GM18867 (cell line): ENCODE measurements around the gene OR5B2.
"Not testable (repeated sequence)": the region's sequence is repeated elsewhere in the genome, so short reads cannot be mapped to it uniquely, and the experiment has no call there.

ENCODE experiments used
- ATAC-seq: cut with Tn5 transposase; IDR thresholded peaks from one replicate; pipeline ENCODE4 v1.9.1; 2021; ENCODE audit warnings: mild to moderate bottlenecking, moderate library complexity; ENCODE audit not compliant: unreplicated experiment

OR5B2 gene

DNA sequence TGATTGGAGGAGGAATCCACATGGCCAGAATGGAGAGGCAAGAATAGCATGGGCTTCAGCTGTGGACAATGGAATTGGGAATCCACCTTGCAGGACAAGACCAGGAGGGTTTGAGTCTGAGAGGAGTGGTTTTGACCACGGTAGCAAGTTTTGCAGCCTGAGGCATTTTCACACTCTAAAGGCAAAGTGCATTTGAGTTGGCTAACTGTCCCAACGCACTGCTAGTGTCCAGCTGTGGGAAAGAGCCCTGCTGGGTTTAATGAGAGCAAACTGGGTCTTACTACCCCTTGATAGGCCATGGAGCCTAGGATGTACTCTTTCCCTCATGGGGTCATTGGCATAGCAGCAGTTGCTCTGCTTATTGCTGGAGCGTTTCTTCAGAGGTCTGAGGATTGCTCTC lies at the start of gene OR5B2:
Gene OR5B2, minus strand, starts transcription at position 101 of the 400 bp plus-strand sequence. CDS start 4,860 bp downstream, outside the sequence.
- ATAC-seq: no peak

DNA sequence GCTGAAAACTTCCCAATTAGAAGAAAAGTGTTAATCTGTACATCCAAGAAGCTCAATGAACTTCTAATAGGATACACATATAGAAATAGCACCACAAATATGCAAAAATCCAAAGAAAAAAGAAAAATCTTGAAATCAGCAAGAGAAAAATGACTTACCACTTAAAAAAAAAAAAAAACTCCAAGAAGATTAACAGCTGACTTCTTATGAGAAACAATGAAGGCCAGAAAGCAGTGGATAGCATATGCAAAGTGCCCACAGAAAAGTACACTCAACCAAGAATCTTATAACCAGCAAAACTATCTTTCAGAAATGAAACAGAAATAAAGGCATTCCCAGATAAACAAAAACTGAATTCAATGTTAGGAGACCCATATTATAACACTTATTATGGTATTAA lies 44.0 kb upstream of the OR5B2 start:
- no peak for ATAC-seq

DNA sequence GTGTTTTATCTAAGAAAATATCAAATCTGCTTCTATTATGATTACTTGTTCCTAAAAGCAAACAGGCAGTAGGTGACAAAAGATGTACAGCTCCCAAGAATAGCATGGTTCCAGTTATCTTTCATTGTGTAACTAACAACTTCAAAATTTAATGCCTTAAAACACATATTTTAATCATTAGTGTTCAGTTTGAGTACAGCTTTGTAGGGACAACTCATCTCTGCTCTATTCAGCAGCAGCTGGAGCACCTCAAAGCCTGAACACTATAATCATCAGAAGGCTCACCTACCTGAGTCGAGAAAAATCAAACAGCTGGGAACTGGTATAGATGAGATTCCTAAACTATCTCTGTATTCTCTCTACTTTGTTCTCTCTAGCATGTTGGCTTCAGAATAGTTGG lies 38.4 kb upstream of the OR5B2 start:
- no peak for ATAC-seq

DNA sequence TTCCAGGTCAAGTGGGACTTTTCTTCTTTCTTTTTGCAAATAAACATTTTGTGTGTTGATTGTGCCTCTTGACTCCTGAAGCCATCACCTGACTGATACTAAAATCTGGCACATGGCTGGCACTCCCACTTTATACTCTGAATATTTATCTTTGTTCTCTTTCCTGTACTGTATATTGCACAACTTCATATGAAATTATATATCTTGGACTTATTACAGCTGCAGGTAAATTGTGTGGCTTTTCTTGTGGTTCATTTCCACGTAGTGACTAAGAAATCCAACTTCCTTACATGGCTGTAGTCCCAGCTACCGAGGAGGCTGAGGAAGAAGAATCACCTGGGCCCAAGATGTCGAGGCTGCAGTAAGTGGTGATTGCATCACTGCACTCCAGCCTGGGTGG lies 37.8 kb upstream of the OR5B2 start:
- no peak for ATAC-seq

DNA sequence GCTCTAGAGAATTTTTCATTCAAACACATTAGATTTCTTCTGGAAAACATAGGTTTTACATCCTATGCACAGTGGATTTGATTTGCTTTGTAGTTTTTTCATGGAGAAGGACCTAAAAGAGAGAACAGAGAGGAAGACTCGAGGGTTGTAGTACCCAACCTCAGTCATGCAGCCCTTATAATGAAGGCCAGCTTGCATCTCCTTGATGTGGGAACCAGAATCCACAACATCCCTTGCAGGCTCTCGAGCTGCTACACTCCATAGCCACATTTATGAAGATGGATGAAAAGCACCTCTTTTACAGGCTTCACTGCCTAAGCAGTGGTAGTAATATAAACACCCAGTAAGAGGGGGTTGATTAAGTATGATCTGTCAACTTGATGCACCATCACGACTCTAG lies 23.7 kb upstream of the OR5B2 start:
- no peak for ATAC-seq

DNA sequence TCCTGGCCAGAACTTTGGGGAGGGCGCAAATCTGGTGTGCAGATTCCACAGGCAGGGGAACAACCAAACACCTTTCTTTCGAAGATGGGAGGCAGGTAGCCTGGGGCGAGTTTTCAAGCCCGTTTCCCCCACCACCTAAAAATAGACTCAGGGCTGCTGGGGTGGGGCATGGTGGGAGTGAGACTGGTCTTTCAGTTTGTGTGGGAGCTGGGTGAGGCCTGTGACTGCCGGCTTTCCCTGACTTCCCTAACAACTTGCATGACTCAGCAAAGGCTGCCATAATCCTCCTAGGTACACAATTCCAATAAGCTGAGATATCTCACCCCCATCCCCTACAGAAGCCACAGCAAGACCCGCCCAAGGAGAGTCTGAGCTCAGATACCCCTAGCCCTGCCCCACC lies 18.4 kb upstream of the OR5B2 start:
- no peak for ATAC-seq

DNA sequence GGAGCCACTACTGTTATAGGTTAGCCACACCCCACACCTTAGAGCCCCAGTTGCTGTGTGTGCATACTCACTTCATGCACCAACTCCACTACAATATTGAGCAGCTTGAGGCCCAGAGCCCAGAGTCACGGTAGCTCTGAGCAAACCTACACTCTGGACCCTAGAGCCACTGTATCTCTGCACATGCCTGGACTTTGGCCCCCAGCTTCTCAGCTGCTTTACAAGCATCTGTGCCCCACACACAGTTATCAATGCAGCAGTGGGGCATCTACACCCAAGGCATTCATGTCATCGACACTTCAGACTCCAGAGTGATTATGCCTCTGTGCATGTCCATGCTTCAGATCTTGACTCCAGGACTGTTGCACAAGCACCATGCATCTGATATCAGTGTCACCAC lies 16.4 kb upstream of the OR5B2 start:
- ATAC-seq: no peak

DNA sequence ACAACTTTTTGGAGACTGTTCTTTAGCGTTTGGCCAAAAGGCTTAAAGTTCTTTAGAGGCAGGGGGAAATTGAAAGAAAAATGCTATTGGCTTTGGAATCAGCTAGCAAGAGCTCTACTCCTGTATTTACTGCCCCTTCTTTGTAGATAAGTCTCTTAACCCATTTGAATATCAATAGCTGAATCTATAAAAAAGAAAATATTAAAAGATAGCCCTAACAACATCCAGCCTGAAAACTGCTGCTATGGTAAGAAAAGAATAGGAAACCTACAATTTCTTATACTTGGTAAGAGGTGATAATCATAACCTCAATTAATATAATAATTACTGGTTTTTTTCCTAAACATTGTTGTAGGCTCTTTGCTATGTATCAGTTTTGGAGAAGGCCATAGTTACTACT lies 14.2 kb upstream of the OR5B2 start, which contains the start of gene OR5B12:
Gene OR5B12, minus strand, starts transcription at position 101 of the 400 bp plus-strand sequence. CDS start 2,085 bp downstream, outside the sequence.
- no peak for ATAC-seq

DNA sequence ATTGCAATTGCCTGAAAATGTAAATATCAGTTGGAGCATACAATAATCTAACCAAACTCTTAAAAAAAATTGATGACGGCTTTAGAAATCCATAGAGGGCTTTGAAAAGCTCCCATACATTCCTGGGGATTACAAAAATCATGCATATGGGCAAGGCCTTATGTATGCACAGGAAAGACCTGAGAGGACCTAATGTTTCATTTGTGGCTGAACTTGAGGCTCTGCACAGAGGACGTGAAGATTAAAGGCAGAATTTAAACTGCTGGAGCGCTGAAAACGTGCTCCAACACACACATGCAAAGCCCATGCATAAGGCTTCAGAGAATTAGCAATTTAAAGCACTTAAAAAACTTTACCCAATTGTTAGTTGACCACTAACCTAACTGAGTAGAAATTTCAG lies 10.6 kb upstream of the OR5B2 start:
- ATAC-seq: no peak

DNA sequence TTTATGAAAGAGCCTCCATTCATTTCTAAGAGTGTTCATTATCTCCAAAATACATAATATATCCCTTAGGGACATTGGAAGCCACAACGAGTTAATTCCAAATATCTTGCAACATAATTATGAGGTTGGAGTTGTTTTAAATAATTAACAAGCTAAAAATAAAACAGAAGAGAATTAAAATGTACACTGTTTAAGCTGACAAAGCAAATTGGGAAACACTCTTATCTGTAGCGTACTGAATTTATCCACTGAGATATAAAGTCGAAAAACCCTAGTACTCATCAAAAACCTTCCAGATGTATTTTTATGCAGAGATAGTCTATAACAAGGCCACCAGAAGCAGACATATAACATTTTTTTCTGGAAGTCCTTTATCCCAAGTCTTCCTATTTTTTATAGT lies 6.3 kb upstream of the OR5B2 start:
- no peak for ATAC-seq

DNA sequence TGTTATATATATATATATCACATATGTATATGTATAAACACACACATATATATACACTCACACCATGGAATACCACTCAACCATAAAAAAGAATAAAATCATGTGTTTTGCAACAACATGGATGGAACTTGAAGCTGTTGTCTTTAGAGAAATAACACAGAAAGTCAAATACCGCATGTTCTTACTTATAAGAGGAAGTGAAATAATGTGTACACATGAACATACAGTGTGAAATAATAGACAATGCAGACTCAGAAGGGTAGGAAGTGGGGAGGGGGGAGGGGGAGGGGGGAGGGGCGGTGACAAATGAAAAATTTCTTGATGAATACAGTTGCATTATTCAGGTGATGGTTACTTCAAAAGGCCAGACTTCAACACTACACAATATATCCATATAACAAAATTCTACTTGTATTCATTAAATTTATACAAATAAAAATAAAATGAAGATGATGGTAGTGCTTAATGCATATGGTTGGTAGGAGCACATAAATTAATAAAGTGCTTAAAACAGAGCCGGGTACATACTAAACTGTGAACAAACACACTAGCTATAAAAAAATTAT lies 5.8 kb upstream of the OR5B2 start:
- peak; percentile 75 for ATAC-seq

DNA sequence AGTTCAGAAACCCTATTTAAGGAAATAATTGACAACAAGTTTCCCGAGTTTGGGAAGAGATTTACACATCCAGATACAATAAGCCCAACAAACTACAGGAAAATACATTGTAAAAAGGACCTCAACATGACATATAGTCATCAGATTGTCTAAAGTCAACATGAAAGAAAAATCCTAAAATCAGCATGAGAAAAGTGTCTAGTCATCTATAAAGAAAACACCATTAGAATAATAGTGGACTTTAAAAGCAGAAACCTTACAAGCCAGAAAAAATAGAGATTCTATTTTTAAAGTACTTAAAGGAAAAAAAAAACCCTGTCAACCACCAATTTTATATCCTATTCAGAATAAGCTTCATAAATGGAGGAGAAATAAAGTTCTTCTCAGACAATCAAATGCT lies 1.4 kb upstream of the OR5B2 start:
- ATAC-seq: no peak

DNA sequence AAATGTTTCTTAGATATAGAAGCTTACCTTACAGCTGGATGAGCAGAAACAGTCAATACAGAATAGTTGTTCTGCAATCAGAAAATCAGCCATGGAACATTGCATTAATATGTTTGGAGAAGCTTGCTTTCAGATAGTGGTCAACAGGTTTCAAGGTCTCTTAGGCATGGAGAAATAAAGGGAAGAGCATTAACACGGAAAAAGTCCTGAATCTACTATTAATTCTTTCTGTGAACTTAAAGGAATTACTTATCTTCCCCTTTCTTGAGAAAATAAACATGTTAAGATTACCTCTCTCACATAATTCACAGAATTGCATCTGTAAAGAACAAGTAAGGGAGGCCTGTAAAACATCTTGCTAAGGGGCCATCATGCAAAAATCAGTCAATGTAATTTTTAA lies 21.1 kb downstream of the OR5B2 start, which contains the start of gene OR5B3:
Gene OR5B3, minus strand, starts transcription at position 101 of the 400 bp plus-strand sequence. CDS start 3,465 bp downstream, outside the sequence.
- ATAC-seq: no peak

DNA sequence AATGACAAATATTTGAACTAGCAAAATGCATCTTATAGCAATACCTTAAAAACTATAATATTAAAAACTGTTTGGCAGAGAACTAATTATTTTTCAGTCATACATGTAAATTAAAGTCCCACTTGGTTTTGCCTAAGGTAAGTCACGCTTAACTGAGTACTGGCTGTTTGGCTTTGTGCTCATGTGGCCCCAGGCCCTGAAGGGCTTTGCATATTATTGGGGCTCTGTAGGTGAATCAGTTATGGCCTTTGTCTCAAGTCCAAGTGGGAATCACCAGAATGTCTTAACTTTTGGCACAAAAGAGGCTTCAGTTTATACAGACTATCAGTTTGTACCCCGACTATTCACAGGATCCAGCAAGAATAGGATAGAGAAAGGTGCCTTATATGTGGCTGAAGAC lies 28.3 kb downstream of the OR5B2 start:
- ATAC-seq: not testable (repeated sequence)

DNA sequence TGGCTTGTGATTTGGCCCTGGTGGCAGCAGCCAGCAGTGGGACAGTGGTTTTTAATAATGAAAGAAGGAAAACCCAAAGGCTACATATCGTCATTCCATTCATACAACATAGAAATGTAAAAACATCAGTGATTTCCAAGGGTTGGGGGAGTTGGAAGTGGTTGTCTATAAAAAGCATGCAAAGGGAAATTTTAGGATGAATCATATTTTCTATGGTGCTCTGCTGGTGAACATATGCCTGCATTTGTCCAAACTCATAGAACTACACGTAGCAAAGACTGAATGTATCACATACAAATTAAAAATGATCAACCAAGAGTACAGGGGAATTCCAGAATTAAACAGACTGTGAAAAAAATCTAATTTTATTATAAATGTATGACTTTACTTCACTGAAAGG lies 32.3 kb downstream of the OR5B2 start:
- no peak for ATAC-seq

DNA sequence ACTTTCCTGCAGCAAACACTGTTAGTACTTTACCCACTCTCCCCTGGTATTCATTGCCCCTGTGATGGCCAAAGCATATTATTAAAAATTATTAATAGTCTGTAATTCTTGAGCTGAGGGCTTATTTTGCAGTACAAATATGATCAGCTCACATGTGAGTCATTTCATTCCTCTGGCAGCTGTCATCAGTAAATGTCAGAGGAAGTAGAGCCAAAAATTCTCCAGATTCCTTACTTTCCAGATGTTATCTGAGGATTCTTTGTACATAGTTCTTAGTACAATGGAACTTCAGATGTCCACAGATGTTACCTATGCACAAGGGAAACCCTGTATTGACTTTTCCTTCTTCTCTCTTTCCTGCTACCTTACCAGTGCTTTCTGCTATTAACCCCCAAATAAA lies 33.7 kb downstream of the OR5B2 start:
- ATAC-seq: no peak

DNA sequence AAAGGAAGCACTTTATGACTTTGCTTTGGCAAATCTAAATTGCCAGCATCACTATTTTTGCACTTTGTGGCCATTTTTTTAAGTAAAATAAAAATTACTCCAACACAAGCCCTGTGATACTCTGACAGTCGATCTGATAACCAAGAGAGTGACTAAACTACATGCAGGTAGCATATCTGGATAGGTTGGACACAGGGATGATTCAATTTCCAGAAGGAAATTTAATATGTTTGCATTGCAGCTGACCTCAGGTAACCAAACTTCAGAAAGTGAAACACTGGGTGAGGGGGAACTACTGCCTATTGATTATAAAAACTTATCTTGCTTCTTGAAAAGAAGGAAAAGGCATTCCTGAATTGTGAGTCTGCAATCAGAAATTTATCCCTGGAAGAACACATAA lies 35.2 kb downstream of the OR5B2 start:
- ATAC-seq: no peak

DNA sequence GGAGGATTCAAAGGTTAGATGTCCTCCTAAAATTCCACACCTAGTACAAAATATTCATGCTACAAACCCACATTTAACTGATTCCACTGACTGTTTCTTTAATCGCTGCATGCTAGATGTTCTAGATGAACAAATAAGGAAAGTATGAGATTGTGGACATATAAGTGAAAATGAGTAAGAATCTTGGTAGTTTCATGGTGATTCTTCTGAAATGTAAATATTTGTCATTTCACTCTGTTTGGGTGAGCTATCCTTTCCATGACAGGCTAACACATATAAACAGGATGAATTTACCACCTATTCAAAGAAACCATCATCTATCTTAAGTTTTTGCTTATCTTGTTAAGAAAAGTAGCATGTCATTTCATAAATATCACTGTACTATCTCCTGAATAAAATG lies 36.0 kb downstream of the OR5B2 start:
- ATAC-seq: no peak

DNA sequence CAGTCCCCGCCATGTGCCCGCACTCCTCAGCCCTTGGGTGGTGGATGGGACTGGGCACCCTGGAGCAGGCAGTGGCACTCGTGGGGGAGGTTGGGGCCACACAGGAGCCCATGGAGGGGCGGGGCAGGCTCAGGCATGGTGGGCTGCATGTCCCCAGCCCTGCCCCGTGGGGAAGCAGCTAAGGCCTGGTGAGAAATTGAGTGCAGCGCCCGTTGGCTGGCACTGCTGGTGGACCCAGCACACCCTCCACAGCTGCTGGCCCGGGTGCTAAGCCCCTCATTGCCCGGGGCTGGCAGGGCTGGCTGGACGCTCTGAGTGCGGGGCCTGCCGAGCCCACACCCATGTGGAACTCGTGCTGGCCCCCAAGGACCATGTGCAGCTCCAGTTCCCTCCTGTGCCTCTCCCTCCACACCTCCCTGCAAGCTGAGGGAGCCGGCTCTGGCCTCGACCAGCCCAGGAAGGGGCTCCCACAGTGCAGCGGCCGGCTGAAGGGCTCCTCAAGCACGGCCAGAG lies 37.3 kb downstream of the OR5B2 start:
- no peak for ATAC-seq
